Heart right ventricle (tissue), 16 donors: ENCODE results near the gene PPP3CA. TPM values are rescaled to one million over a fixed set of nuclear protein-coding genes. Genes with fewer than 3 reads are reported as not detected.
A peak's percentile ranks its signal among the peaks of the same experiment; 100 is the strongest.

Experiments
- ATAC-seq, 8 donors: fragments of 200-7000 bp; cut with Tn5 transposase; one replicate each; pipeline ENCODE4 v1.9.1; 2020; ENCODE audit warnings: mild to moderate bottlenecking in 8 of 8, moderate library complexity in 8 of 8, moderate number of reproducible peaks in 1 of 8
- DNase-seq, 2 donors: peaks; one replicate each; pipeline ENCODE4 v3.0.0-alpha.2; 2020
- H3K27ac ChIP-seq, 10 donors: fragments of 200-600 bp; sonication (generic) in 2 of 10; one replicate each; pipeline versions ENCODE4 v1.5.0 to v1.8.0; 2020 to 2022; ENCODE audit warnings: mild to moderate bottlenecking in 3 of 10
- H3K27me3 ChIP-seq, 7 donors: fragments of 200-600 bp; one replicate each; pipeline ENCODE4 v1.8.0; 2021 to 2022; ENCODE audit warnings: mild to moderate bottlenecking in 2 of 7
- H3K36me3 ChIP-seq, 9 donors: fragments of 200-600 bp; sonication (generic) in 1 of 9; one replicate each; pipeline versions ENCODE4 v1.5.0 to v1.8.0; 2020 to 2022; ENCODE audit warnings: mild to moderate bottlenecking in 2 of 9
- H3K4me1 ChIP-seq, 9 donors: fragments of 200-600 bp; sonication (generic) in 1 of 9; one replicate each; pipeline versions ENCODE4 v1.5.0 to v1.8.0; 2020 to 2022; ENCODE audit warnings: mild to moderate bottlenecking in 4 of 9
- H3K4me3 ChIP-seq, 10 donors: fragments of 200-600 bp; sonication (generic) in 2 of 10; one replicate each; pipeline versions ENCODE4 v1.5.0 to v1.8.0; 2020 to 2022; ENCODE audit warnings: mild to moderate bottlenecking in 7 of 10, moderate library complexity in 2 of 10
- H3K9me3 ChIP-seq, 11 donors: fragments of 200-600 bp in 10 of 11; sonication (generic) in 2 of 11; one replicate each; pipeline versions ENCODE4 v1.5.0 to v1.8.0; 2013 to 2022; ENCODE audit warnings: mild to moderate bottlenecking in 2 of 11, control low read depth in 1 of 11, moderate library complexity in 1 of 11
- WGBS, 2 donors: extraction: QIAGEN DNeasy Blood & Tissue Kit; methylation state at CpG; one replicate each; pipeline ENCODE4 v1.1.7; 2013; ENCODE audit warnings: inconsistent platforms in 1 of 2; 5-methylcytosine and 5-hydroxymethylcytosine counted together
- intact Hi-C, 10 donors: fragments of 100-400 bp; cut with DNase I; formaldehyde crosslinking; loops; one replicate each; pipeline versions ENCODE4 v1.11.1 to v1.14.2; 2022
- polyA plus RNA-seq, 2 donors: library from polyadenylated mRNA; stranded (reverse); fragments of 200-250 nt; gene quantifications; one replicate each; pipeline ENCODE4 v1.2.3, GENCODE V29; 2013
- total RNA-seq, 10 donors: library from RNA; stranded (reverse); fragmentation: NEBNext Ultra II Directional in 3 of 10; extraction: Animal tissue kit (Norgen Biotek cat#: 25700) in 3 of 10; gene quantifications; one replicate each; pipeline versions ENCODE4 v1.2.1 to v1.2.4, GENCODE V29; 2021 to 2023
- TF ChIP-seq, protein P1 (sequence below), 9 donors: fragments of 200-600 bp; sonication (generic) in 2 of 9; IDR thresholded peaks; one replicate each; pipeline versions ENCODE4 v1.5.0 to v1.8.0; 2021 to 2022; ENCODE audit warnings: antibody characterized with exemption in 9 of 9, mild to moderate bottlenecking in 5 of 9, moderate library complexity in 1 of 9
- donor health status: Arrhythmogenic right ventricular cardiomyopathy.
- donor health status: ischemic (EF 13 %, LVEDD 7.1; RV severe dilation, severe dysfunction).
- donor health status: healthy with polysubstance abuse.
- donor health status: DM: no; HTN: yes; CAD: no.
- donor health status: DM: no; HTN: no; CAD: no.
- donor health status: ischemic (EF 25% LVEDD 6.9; RV normal size, moderate dysfunction).
- donor health status: ischemic (EF 25% LVEDD 5.7; RV mildly dilated, moderate dysfunction).
- donor health status: healthy.
- donor health status: DM: yes; HTN: yes; CAD: no.
- donor health status: Ischemic cardiomyopathy.
- donor health status: ischemic (EF 35%, LVEDD 5.7; RV mildly dilated, moderate dysfunction).
- donor health status: nonischemic (EF 11% LVEDD 7.7; RV severe dilation, severe dysfunction).
- donor health status: DM: yes; HTN: yes; CAD: no.
- donor health status: PGD.
- donor health status: ischemic (EF 29% LVEDD 5.4; RV normal size, mild dysfunction).
- donor health status: nonischemic (EF 23%, LVEDD 6.1; RV moderate dilation, normal function).

Gene PPP3CA
- total and polyA plus RNA-seq, 12 donors, result 8.1 to 30.8 (median 19.1) TPM

DNA sequence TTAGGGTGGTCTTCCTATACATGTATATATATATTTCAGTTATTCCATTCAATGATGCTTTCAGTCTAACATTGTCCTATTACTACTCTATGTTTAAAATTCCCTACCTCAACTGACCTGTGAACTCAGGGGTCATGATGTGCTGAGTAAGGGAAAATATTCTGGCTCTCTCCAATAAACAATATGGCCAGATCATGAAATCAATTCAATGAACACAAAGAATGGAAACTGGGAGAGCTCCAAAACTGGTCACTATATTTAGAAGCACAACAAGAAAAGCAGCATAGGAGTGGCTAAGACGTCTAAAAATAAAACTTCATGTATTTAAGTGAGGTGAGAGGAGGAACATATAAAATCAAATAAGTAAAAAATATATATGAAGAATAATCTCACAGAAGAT, 304.5 kb downstream of the PPP3CA start:
- H3K27ac ChIP-seq, result no peak overlapping the region
- TF ChIP-seq, protein P1, sequence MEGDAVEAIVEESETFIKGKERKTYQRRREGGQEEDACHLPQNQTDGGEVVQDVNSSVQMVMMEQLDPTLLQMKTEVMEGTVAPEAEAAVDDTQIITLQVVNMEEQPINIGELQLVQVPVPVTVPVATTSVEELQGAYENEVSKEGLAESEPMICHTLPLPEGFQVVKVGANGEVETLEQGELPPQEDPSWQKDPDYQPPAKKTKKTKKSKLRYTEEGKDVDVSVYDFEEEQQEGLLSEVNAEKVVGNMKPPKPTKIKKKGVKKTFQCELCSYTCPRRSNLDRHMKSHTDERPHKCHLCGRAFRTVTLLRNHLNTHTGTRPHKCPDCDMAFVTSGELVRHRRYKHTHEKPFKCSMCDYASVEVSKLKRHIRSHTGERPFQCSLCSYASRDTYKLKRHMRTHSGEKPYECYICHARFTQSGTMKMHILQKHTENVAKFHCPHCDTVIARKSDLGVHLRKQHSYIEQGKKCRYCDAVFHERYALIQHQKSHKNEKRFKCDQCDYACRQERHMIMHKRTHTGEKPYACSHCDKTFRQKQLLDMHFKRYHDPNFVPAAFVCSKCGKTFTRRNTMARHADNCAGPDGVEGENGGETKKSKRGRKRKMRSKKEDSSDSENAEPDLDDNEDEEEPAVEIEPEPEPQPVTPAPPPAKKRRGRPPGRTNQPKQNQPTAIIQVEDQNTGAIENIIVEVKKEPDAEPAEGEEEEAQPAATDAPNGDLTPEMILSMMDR (IDR thresholded peaks at IDR 0.05), result no peak
- DNase-seq (no peak), ATAC-seq (peak in 1 of 8 donors; percentile 59)
- peaks cover 0 to 21% (median 14%) of the 10 kb centered on the region in 9 donors for H3K4me1 ChIP-seq
- H3K27me3 ChIP-seq, result no peaks in the 10 kb centered on the region
- 19 to 27% methylated on average over 1 of the region's 1 CpG for WGBS, 2 donors
- intact Hi-C loops, result no loop called here
- H3K4me3 ChIP-seq, result no peak overlapping the region
- peaks cover 0 to 32% (median 0%) of the 10 kb centered on the region in 9 donors for H3K36me3 ChIP-seq
- no peaks in the 10 kb centered on the region for H3K9me3 ChIP-seq

DNA sequence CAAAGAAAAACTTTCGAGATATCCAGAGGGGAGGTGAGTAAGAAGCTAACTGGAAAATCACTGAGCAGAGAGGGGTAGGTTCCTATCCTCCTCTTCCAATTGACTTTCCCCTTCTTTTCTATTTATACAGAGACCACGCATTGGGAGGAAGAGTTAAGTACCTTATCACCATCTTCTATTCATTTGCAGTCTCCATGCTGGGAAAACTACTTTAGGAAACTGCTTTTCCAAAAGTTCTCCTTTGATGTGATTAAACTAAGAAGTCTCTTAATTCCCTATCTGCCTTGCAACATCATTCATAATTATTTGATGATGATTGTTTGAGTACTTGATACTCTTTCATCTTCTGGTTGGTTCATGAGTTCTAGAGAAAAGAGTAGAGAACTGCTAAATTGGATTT, 306.6 kb downstream of the PPP3CA start:
- no peaks in the 10 kb centered on the region for H3K9me3 ChIP-seq
- H3K4me3 ChIP-seq, result no peak overlapping the region
- H3K27ac ChIP-seq, result no peak overlapping the region
- peaks cover 0 to 27% (median 15%) of the 10 kb centered on the region in 9 donors for H3K4me1 ChIP-seq
- 92 to 94% methylated on average over 2 of the region's 2 CpGs for WGBS, 2 donors
- ATAC-seq (no peak), DNase-seq (no peak)
- no peaks in the 10 kb centered on the region for H3K27me3 ChIP-seq
- intact Hi-C loops, result no loop called here
- TF ChIP-seq, protein P1 (IDR thresholded peaks at IDR 0.05), result no peak
- peaks cover 0 to 32% (median 0%) of the 10 kb centered on the region in 9 donors for H3K36me3 ChIP-seq

DNA sequence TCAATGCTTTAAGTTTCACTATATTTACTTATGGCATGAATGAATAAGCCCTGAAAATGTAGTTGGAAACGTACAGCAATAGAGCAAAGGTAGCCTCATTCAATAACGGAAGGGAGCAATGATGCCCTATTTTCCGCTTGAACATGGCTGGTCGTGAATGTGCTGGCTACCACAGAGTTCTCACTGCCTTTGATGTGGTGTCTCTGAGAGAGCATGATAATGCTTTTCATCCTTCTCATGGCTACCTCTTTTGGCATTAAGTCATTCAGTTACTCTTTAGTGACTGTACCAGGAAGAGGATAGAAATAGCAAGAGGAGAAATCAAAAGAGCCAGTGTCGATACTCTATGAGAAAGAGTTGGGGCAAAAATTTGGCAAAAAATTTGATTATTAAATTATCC, 308.0 kb downstream of the PPP3CA start:
- no peak for ATAC-seq
- H3K4me3 ChIP-seq, result no peak overlapping the region
- TF ChIP-seq, protein P1 (IDR thresholded peaks at IDR 0.05), result no peak
- 97 to 99% methylated on average over 5 of the region's 5 CpGs for WGBS, 2 donors
- intact Hi-C loops, result loop anchor here in 1 of 10 donors (5.0 kb wide), 1 partner anchor 267 kb away; no protein-coding TSS in a partner anchor
- peaks cover 0 to 18% (median 0%) of the 10 kb centered on the region in 9 donors for H3K36me3 ChIP-seq
- H3K4me1 ChIP-seq, result peaks cover 0 to 27% (median 15%) of the 10 kb centered on the region in 9 donors
- H3K9me3 ChIP-seq, result no peaks in the 10 kb centered on the region
- DNase-seq, result no peak
- no peaks in the 10 kb centered on the region for H3K27me3 ChIP-seq
- H3K27ac ChIP-seq, result peak overlapping the region in 1 of 10 donors; percentile 24

DNA sequence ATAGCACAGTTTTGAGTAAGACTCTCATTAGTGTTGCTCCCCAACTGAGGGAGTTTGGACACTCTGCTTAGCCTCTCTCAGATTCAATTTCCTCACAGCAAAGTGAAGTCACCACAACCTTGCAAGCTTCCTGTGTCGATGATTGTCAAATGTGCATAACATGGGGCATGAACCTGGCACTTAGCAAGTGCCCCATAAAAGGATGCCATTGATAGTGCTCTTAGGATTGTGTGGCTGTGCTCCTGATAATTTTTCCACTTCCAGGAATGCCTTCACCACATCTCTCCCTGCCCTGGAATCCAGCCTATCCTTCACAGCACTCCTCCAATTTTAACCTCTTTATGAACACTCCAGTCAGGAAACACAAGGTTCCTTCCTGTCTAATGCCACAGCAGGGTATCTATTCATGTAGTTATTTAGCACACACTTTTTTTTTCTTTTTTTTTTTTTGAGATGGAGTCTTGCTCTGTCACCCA, 309.4 kb downstream of the PPP3CA start:
- Histone ChIP-seq H3K27ac (peak overlapping the region in 2 of 10 donors; percentile 20 to 40), H3K4me3 (no peak overlapping the region), H3K27me3 (no peaks in the 10 kb centered on the region), H3K9me3 (no peaks in the 10 kb centered on the region), H3K4me1 (peaks cover 0 to 20% (median 11%) of the 10 kb centered on the region in 9 donors), H3K36me3 (peaks cover 0 to 18% (median 0%) of the 10 kb centered on the region in 9 donors)
- intact Hi-C loops, result loop anchor here in 1 of 10 donors (5.0 kb wide), 1 partner anchor 266 kb away; no protein-coding TSS in a partner anchor
- ATAC-seq, result peak in 7 of 8 donors; percentile 46 to 94 (median 80)
- TF ChIP-seq, protein P1 (IDR thresholded peaks at IDR 0.05), result no peak
- WGBS, 2 donors, result 17 to 25% methylated on average over 1 of the region's 1 CpG
- DNase-seq, result peak in 1 of 2 donors; percentile 14
